ENCODE results near the gene QDPR. TPM values are rescaled to one million over a fixed set of nuclear protein-coding genes. Genes with fewer than 3 reads are reported as not detected.

Gene QDPR
- total RNA-seq, 1 donor from 2014 or later = 22.6 TPM

DNA sequence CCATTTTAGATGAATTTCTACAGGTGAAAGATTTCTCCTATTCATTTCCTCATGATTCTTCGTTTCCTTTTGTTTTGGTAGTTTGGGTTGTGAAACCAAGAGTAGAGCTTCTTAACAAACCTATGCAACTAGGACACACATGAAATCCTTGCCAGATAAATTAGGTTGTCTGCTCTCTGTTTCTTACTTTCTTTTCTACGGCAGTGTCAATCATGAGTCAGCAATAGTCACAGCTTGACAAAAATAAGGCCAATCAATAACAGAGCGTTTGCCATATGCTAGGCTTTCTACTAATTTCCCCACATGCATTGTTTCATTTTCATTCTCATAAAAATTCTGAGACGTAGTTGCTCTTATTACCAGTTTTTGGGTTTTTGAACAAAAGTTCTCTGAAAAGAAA, 23.4 kb upstream of the QDPR start:
- FAIRE-seq (no peak), DNase-seq (ENCODE audit: low read depth) (no peak)
- Histone ChIP-seq H3K36me3 (ENCODE audit: control insufficient read depth, insufficient read depth, low read length) (no peaks in the 10 kb centered on the region), H3K27me3 (ENCODE audit: control insufficient read depth, insufficient read depth, low read length) (no peaks in the 10 kb centered on the region), H3K4me3 (ENCODE audit: low read depth, low read length) (no peak overlapping the region)
- TF ChIP-seq, protein P1, sequence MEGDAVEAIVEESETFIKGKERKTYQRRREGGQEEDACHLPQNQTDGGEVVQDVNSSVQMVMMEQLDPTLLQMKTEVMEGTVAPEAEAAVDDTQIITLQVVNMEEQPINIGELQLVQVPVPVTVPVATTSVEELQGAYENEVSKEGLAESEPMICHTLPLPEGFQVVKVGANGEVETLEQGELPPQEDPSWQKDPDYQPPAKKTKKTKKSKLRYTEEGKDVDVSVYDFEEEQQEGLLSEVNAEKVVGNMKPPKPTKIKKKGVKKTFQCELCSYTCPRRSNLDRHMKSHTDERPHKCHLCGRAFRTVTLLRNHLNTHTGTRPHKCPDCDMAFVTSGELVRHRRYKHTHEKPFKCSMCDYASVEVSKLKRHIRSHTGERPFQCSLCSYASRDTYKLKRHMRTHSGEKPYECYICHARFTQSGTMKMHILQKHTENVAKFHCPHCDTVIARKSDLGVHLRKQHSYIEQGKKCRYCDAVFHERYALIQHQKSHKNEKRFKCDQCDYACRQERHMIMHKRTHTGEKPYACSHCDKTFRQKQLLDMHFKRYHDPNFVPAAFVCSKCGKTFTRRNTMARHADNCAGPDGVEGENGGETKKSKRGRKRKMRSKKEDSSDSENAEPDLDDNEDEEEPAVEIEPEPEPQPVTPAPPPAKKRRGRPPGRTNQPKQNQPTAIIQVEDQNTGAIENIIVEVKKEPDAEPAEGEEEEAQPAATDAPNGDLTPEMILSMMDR (IDR thresholded peaks at IDR 0.05; ENCODE audit: insufficient read depth, low read length, severe bottlenecking) = no peak

- Histone ChIP-seq H3K36me3 (ENCODE audit: control insufficient read depth, insufficient read depth, low read length) (no peaks in the 10 kb centered on the region), H3K27me3 (ENCODE audit: control insufficient read depth, insufficient read depth, low read length) (no peaks in the 10 kb centered on the region), H3K4me3 (ENCODE audit: low read depth, low read length) (no peak overlapping the region)
- FAIRE-seq = no peak
- TF ChIP-seq, protein P1 (IDR thresholded peaks at IDR 0.05; ENCODE audit: insufficient read depth, low read length, severe bottlenecking) = no peak
- no peak for DNase-seq (ENCODE audit: low read depth)
Observed at GRCh38 chr4:17534705-17535104, 22.8 kb upstream of the QDPR start.

GRCh38 chr4:17531538-17532285, 19.8 kb upstream of the QDPR start:
- FAIRE-seq (no peak), DNase-seq (ENCODE audit: low read depth) (no peak)
- Histone ChIP-seq H3K27me3 (ENCODE audit: control insufficient read depth, insufficient read depth, low read length) (no peaks in the 10 kb centered on the region), H3K4me3 (ENCODE audit: low read depth, low read length) (no peak overlapping the region), H3K36me3 (ENCODE audit: control insufficient read depth, insufficient read depth, low read length) (no peaks in the 10 kb centered on the region)
- TF ChIP-seq, protein P1 (IDR thresholded peaks at IDR 0.05; ENCODE audit: insufficient read depth, low read length, severe bottlenecking) = no peak

- FAIRE-seq (no peak), DNase-seq (ENCODE audit: low read depth) (no peak)
- TF ChIP-seq, protein P1 (IDR thresholded peaks at IDR 0.05; ENCODE audit: insufficient read depth, low read length, severe bottlenecking) = no peak
- H3K27me3 ChIP-seq (ENCODE audit: control insufficient read depth, insufficient read depth, low read length) = no peaks in the 10 kb centered on the region
- no peak overlapping the region for H3K4me3 ChIP-seq (ENCODE audit: low read depth, low read length)
- no peaks in the 10 kb centered on the region for H3K36me3 ChIP-seq (ENCODE audit: control insufficient read depth, insufficient read depth, low read length)
Observed at GRCh38 chr4:17528551-17529165, 16.8 kb upstream of the QDPR start.

DNA sequence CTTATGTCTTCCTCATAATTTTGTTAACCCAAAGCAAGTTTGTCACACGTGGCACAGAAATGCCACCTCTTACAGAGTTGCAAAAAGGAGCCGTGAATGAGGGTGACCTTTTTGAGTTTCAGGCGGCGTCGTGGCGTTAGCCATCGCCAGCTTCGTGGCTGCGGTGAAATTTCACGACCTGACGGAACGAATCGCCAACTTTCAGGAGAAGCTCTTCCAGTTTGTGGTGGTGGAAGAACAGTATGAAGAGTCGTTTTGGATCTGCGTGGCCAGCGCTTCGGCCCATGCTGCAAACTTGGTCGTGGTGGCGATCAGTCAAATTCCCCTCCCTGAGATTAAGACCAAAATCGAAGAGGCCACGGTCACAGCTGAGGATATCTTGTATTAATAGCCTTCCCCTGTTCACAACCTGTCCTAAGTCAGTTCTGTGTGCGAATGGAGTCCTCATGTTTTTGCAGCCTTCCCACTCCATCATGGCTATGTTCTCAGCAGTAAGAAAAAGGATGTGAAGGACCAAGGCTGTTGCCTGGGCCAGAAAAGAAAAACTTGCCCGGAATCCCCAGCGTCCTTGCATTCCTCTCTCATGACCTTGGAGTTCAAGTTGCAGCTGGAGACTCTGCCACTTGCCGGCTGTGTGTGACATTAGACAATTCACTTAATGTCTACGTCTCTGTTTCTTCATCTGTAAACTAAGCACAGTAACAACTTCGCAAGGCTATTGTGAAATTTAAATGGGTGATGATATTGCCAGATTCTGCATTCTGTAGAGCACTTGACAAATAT, 15.0 kb upstream of the QDPR start:
- Histone ChIP-seq H3K36me3 (ENCODE audit: control insufficient read depth, insufficient read depth, low read length) (no peaks in the 10 kb centered on the region), H3K27me3 (ENCODE audit: control insufficient read depth, insufficient read depth, low read length) (no peaks in the 10 kb centered on the region), H3K4me3 (ENCODE audit: low read depth, low read length) (no peak overlapping the region)
- TF ChIP-seq, protein P1 (IDR thresholded peaks at IDR 0.05; ENCODE audit: insufficient read depth, low read length, severe bottlenecking) = no peak
- FAIRE-seq = no peak
- no peak for DNase-seq (ENCODE audit: low read depth)
